ENCODE results near the gene RUNX1.
"Not testable (repeated sequence)": the region's sequence is repeated elsewhere in the genome, so short reads cannot be mapped to it uniquely, and the experiment has no call there.

The RUNX1 gene

DNA sequence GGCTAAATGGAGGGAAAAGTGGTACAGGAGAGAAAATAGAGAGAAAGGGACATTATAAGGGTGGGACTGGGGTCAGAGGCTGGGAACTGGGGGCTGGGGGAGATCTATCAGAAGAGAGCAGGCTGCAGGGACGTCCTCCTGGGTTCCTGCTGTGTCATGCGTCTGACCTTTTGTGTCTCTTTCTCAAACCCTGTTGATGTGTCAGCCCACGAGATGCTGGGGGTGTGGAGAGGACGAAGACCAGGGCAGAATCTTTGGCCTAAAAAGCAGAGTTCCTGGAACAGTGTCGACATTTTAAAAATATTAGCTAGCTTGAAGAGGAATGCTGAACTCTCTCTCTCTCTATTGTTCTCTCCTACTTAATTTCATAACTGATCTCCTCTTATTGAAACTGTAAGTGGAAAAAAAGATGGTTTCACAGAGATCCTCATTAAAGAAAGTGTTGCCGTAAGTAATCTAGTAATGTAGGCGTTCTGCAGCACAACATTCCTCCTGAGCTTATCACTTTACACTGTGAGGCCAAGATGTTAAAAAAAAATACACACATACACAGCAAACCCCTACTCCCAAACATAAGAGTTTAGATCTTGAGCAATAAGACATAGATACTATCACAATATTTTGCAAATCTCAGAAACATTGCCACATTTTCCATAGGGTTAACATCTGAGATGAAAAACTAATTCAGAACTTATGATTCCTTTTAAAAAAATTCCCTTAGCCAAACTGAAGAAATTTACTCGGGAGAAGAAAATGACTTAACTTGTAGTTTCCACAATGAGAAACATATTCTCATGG, 52.6 kb downstream of the RUNX1 start:
- no peaks in the 10 kb centered on the region for H3K4me1 ChIP-seq (ENCODE audit: insufficient read depth, low read length)

DNA sequence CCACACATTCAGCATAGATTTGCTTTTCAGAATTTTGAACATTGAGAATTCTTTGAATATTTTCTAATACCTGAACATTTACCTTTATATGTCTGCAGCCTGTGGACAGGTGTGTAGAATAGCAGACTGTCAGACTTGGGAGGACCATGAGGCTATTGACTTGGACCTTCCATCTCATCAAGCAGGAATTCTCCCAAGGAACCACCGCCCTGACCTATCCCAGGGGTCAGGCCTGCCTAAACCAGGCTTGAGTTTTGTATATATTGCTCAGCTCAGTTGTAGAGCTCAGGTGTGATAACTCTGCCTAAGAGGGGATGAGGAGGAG, 53.2 kb downstream of the RUNX1 start:
- no peaks in the 10 kb centered on the region for H3K4me1 ChIP-seq (ENCODE audit: insufficient read depth, low read length)

More for the DNA sequence above, 52.6 kb downstream of the RUNX1 start:
- Histone ChIP-seq H3K9ac (ENCODE audit: low read depth, low read length) (no peak overlapping the region), H3K4me3 (ENCODE audit: low read length) (no peak overlapping the region), H3K36me3 (ENCODE audit: insufficient read depth, low read depth, low read length) (no peaks in the 10 kb centered on the region), H3K27ac (ENCODE audit: low read length) (no peak overlapping the region), H3K27me3 (ENCODE audit: insufficient read depth, low read length) (no peaks in the 10 kb centered on the region), H3K9me3 (ENCODE audit: insufficient read depth, low read depth, low read length) (no peaks in the 10 kb centered on the region)

DNA sequence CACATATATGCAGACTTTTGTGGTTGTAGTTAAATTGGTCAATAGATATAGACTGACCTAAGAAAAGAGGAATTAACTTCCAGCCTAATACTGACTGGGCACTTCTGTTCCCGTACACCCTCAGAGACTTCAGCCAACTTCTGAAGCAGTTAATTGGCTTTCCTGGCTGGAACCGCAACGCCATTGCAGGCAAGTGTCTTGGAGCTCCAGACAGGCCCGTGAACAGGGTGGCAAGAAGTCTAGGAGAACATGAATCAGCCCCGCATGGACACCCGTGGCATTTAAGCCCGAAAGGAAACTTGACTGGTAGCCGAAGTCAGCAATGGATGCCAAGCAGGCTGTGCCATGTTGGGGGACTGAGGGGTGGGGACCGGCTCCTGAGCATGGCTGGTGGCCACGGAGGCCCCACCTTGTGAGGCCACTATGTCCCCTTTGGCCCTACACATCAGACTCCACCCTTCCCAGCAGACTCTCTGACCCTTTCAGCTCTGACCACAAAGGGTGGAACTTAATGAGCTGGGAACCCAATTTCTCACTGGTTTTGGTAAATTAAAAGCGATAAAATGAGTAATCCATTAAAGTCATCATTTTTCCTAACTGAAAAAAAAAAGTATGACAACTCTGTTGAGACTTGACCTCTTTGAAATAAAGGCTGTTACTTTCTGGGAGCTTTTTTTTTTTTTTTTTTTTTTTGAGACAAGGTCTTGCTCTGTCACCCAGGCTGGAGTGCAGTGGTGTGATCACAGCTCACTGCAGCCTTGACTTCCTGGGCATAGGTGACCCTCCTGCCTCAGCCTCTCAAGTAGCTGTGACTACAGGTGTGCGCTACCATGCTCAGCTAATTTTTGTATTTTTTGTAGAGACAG, 54.1 kb downstream of the RUNX1 start:
- no peaks in the 10 kb centered on the region for H3K9me3 ChIP-seq (ENCODE audit: insufficient read depth, low read depth, low read length)
- H3K4me1 ChIP-seq (ENCODE audit: insufficient read depth, low read length), result no peaks in the 10 kb centered on the region
- H3K9ac ChIP-seq (ENCODE audit: low read depth, low read length), result no peak overlapping the region
- no peaks in the 10 kb centered on the region for H3K36me3 ChIP-seq (ENCODE audit: insufficient read depth, low read depth, low read length)
- H3K27me3 ChIP-seq (ENCODE audit: insufficient read depth, low read length), result no peaks in the 10 kb centered on the region
- no peak overlapping the region for H3K27ac ChIP-seq (ENCODE audit: low read length)
- no peak overlapping the region for H3K4me3 ChIP-seq (ENCODE audit: low read length)

More for the DNA sequence above, 53.2 kb downstream of the RUNX1 start:
- Histone ChIP-seq H3K9ac (ENCODE audit: low read depth, low read length) (no peak overlapping the region), H3K9me3 (ENCODE audit: insufficient read depth, low read depth, low read length) (no peaks in the 10 kb centered on the region), H3K27ac (ENCODE audit: low read length) (no peak overlapping the region), H3K4me3 (ENCODE audit: low read length) (no peak overlapping the region), H3K27me3 (ENCODE audit: insufficient read depth, low read length) (no peaks in the 10 kb centered on the region), H3K36me3 (ENCODE audit: insufficient read depth, low read depth, low read length) (no peaks in the 10 kb centered on the region)

DNA sequence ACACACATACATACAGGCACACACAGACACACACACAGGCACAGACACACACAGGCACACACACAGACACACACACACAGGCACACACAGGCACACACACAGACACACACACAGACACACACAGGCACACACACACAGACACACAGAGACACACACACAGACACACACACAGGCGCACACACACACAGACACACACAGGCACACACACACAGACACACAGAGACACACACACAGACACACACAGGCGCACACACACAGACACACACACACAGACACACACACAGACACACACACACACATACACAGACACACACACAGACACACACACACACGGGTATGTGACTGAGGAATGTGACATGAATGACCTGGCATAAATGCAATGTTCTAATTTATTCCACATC, 55.6 kb downstream of the RUNX1 start:
- H3K4me3 ChIP-seq (ENCODE audit: low read length); H3K4me1 ChIP-seq (ENCODE audit: insufficient read depth, low read length); H3K9ac ChIP-seq (ENCODE audit: low read depth, low read length); H3K27ac ChIP-seq (ENCODE audit: low read length); H3K9me3 ChIP-seq (ENCODE audit: insufficient read depth, low read depth, low read length); H3K27me3 ChIP-seq (ENCODE audit: insufficient read depth, low read length); H3K36me3 ChIP-seq (ENCODE audit: insufficient read depth, low read depth, low read length): not testable (repeated sequence)

DNA sequence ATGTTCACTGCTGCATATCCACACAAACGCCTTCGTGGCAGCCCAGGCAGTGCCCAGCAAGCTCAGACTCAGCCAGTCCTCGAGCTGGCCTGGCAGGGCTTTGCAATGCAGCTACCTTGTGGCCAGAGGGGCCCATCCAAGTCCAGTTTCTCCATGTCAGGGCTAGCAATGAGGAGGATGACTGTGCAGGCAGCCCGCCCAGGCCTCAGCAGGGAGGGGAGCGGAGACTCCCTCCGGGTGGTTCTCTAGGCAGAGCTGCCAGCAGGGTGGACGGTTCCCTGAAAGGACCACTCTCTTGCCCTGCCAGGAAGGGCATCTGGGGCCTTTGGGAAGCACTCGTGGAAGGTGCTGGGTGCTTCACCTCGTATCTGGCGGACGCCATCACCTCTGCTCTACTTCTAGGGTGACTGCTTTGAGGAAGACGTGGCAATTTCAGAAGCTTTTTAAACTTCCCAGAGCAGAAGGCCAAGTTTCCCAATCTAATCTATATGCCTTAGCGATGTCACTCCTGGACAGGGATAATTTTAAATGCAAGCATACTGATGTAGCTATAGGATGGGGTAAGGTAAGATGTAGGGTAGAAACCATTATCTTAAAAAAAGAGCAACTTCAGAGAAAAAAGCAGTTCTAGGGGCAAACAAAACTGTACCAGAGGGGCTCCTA, 56.2 kb downstream of the RUNX1 start:
- Histone ChIP-seq H3K9me3 (ENCODE audit: insufficient read depth, low read depth, low read length) (no peaks in the 10 kb centered on the region), H3K4me3 (ENCODE audit: low read length) (no peak overlapping the region), H3K9ac (ENCODE audit: low read depth, low read length) (no peak overlapping the region), H3K27ac (ENCODE audit: low read length) (no peak overlapping the region), H3K36me3 (ENCODE audit: insufficient read depth, low read depth, low read length) (no peaks in the 10 kb centered on the region), H3K4me1 (ENCODE audit: insufficient read depth, low read length) (no peaks in the 10 kb centered on the region), H3K27me3 (ENCODE audit: insufficient read depth, low read length) (peaks cover 3% of the 10 kb centered on the region)

DNA sequence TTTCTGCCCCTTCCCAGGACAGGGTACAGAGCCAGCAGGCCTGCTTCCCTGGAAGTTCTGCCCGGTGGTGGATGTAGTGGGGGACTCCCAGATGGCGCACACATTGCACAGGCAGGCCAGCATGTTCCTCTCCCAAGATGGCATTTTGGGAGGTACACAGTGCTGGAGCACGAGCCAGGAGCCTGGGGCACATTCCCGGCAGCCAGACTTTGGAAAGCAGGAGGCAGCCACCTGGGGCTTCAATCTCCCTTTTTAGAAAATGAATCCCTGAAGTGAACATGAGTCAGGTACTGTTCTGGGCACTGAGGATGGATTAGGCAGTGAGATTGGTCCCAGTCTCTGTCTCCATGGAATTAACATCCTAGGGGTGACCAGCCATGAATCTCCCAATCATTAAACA, 56.9 kb downstream of the RUNX1 start:
- Histone ChIP-seq H3K27me3 (ENCODE audit: insufficient read depth, low read length) (peaks cover 10% of the 10 kb centered on the region), H3K9ac (ENCODE audit: low read depth, low read length) (no peak overlapping the region), H3K9me3 (ENCODE audit: insufficient read depth, low read depth, low read length) (no peaks in the 10 kb centered on the region), H3K36me3 (ENCODE audit: insufficient read depth, low read depth, low read length) (no peaks in the 10 kb centered on the region), H3K27ac (ENCODE audit: low read length) (no peak overlapping the region), H3K4me1 (ENCODE audit: insufficient read depth, low read length) (no peaks in the 10 kb centered on the region), H3K4me3 (ENCODE audit: low read length) (no peak overlapping the region)

DNA sequence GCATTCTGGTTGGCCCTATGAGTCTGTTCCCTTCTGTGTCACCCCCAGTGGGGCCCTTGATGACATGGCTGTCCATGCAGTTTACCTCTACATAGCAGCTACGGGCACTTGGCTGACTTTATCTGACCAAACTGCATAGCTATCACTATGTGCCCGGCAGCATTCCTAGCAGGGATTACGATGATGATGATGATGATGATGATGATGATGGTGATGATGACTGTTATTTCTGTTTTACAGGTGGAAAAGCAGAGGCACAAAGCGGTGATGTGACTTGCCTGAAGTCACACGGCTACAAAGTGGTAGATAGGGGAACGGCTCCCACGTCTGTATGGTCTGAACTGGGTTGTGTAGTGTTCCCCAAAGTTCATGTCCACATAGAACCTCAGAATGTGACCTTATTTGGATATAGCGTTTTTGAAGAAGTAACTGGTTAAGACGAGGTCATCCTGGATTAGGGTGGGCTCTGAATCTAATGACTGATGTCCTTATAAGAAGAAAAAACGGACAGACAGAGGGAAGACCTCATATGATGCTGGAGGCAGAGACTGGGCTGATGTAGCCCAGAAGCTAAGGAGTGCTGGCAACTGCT, 57.6 kb downstream of the RUNX1 start:
- Histone ChIP-seq H3K9ac (ENCODE audit: low read depth, low read length) (no peak overlapping the region), H3K9me3 (ENCODE audit: insufficient read depth, low read depth, low read length) (no peaks in the 10 kb centered on the region), H3K27ac (ENCODE audit: low read length) (no peak overlapping the region), H3K36me3 (ENCODE audit: insufficient read depth, low read depth, low read length) (no peaks in the 10 kb centered on the region), H3K4me1 (ENCODE audit: insufficient read depth, low read length) (no peaks in the 10 kb centered on the region), H3K27me3 (ENCODE audit: insufficient read depth, low read length) (peaks cover 10% of the 10 kb centered on the region), H3K4me3 (ENCODE audit: low read length) (no peak overlapping the region)

DNA sequence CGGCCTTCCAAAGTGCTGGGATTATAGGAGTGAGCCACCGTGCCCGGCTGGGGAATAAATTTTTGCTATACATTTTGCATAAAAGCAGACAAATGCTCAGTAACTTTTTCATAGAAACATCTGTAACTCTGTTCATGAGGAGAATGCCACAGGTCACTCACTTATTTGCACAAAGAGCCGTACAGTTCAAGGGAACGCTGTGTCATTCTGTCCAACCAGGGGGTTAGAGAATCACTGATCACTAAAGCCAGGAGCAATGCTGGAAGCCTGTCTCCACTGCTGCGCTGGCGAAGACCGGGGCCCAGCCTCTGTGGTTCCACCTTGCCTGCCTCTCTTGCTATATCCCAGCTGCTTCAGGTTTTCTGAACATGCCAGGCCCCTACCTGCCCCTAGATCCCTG, 58.3 kb downstream of the RUNX1 start:
- H3K4me1 ChIP-seq (ENCODE audit: insufficient read depth, low read length), result no peaks in the 10 kb centered on the region
- H3K27me3 ChIP-seq (ENCODE audit: insufficient read depth, low read length), result peaks cover 10% of the 10 kb centered on the region
- no peak overlapping the region for H3K27ac ChIP-seq (ENCODE audit: low read length)
- no peaks in the 10 kb centered on the region for H3K9me3 ChIP-seq (ENCODE audit: insufficient read depth, low read depth, low read length)
- no peaks in the 10 kb centered on the region for H3K36me3 ChIP-seq (ENCODE audit: insufficient read depth, low read depth, low read length)
- no peak overlapping the region for H3K4me3 ChIP-seq (ENCODE audit: low read length)
- H3K9ac ChIP-seq (ENCODE audit: low read depth, low read length), result no peak overlapping the region

DNA sequence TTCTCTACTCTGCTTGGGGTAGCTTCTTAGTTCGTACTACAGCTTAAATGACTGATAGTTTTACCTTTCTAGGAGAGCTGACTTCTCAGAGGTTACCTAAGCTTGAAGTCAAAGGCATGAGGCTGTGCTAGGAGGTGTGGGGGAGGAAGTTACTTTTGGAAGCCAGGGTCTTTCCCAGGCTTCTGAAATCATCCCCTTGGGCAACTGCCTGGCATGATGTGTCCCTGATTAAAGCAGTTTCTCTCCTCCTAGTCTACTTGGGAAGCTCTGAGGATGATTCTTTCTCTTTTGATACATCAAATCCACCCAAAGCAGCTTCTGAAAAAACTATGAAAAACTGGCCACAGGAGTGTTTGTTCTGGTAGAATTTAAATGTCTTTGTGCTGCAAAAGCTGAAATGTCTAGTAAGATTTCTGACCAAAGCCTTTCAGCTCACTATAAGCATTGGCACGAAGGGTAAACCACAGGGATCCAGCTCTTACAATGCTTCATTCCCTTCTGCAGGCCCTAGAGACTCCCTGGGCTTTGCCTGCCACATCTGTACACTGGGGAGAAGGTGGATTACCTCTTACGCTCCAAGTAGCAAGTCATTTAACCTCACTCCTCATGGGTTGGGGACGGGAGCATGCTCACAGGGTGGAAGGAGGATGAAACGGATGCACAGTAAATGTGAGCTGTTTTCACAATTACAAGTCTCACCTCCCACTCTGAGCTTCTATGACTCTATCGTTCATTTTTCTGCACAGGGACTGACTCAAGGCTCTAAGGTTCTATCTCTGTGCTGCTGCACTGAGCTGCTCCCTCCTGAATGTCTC, 59.6 kb downstream of the RUNX1 start:
- Histone ChIP-seq H3K4me3 (ENCODE audit: low read length) (no peak overlapping the region), H3K36me3 (ENCODE audit: insufficient read depth, low read depth, low read length) (no peaks in the 10 kb centered on the region), H3K9me3 (ENCODE audit: insufficient read depth, low read depth, low read length) (no peaks in the 10 kb centered on the region), H3K27me3 (ENCODE audit: insufficient read depth, low read length) (peaks cover 10% of the 10 kb centered on the region), H3K9ac (ENCODE audit: low read depth, low read length) (no peak overlapping the region), H3K4me1 (ENCODE audit: insufficient read depth, low read length) (no peaks in the 10 kb centered on the region), H3K27ac (ENCODE audit: low read length) (no peak overlapping the region)

DNA sequence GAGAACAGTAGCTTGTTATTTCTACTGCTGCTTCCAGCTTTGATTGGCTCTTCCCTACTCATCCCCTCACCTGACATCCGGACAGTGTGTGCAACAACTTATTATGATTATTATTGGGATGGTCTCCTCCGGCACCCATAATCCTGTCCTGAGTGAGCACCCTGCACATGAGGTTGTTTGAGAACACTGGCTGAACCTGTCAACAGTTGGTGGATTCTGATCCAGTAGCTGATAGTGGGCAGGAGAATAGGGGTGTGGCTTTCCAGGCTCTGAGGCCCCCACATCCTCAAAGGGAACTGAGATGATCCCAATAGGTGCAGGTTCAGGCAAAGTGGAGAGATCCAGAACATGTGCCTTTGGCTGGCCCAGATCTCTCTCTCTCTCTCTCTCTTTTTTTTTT, 60.5 kb downstream of the RUNX1 start:
- Histone ChIP-seq H3K27me3 (ENCODE audit: insufficient read depth, low read length) (peaks cover 10% of the 10 kb centered on the region), H3K4me1 (ENCODE audit: insufficient read depth, low read length) (no peaks in the 10 kb centered on the region), H3K9me3 (ENCODE audit: insufficient read depth, low read depth, low read length) (no peaks in the 10 kb centered on the region), H3K27ac (ENCODE audit: low read length) (no peak overlapping the region), H3K4me3 (ENCODE audit: low read length) (no peak overlapping the region), H3K36me3 (ENCODE audit: insufficient read depth, low read depth, low read length) (no peaks in the 10 kb centered on the region), H3K9ac (ENCODE audit: low read depth, low read length) (no peak overlapping the region)

DNA sequence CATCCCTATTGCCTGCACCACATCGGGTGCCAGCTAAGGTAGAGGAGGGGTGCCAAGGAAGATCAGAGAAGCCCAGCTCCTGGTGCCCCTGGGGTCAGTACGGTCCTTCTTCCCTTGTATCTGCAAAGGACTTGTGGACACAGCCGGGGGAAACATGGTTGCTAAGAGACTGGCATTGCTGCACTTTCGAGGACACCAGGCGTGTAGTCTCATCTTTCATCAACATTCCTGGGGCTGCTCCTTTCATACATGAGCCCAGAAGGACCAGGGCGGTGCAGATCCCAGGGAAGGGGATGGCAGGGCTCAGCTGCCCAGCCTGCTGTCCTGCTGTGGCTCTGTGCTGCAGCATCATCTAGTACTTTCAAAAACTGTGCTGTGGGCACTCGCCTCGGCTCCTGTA, 61.0 kb downstream of the RUNX1 start:
- Histone ChIP-seq H3K27ac (ENCODE audit: low read length) (no peak overlapping the region), H3K9me3 (ENCODE audit: insufficient read depth, low read depth, low read length) (no peaks in the 10 kb centered on the region), H3K36me3 (ENCODE audit: insufficient read depth, low read depth, low read length) (no peaks in the 10 kb centered on the region), H3K4me1 (ENCODE audit: insufficient read depth, low read length) (no peaks in the 10 kb centered on the region), H3K9ac (ENCODE audit: low read depth, low read length) (no peak overlapping the region), H3K4me3 (ENCODE audit: low read length) (no peak overlapping the region), H3K27me3 (ENCODE audit: insufficient read depth, low read length) (peaks cover 10% of the 10 kb centered on the region)
